GM23248 (cell line): ENCODE measurements around the gene ABCG2.

Experiments used
- EZH2 ChIP-seq: fragments of 200-600 bp; sonication (generic); IDR thresholded peaks from 2 replicates; pipeline ENCODE4 v1.6.1; 2018; ENCODE audit warnings: antibody characterized with exemption, mild to moderate bottlenecking; ENCODE audit not compliant: insufficient read depth, poor library complexity, severe bottlenecking
- EZH2phosphoT487 ChIP-seq: fragments of 200-600 bp; sonication (generic); IDR thresholded peaks from 2 replicates; pipeline ENCODE4 v1.6.1; 2018; ENCODE audit warnings: antibody characterized with exemption, moderate library complexity, mild to moderate bottlenecking, low read depth; ENCODE audit not compliant: insufficient read depth

- no peak for TF ChIP-seq EZH2
- no peak for TF ChIP-seq EZH2phosphoT487
These were observed 49.7 kb downstream of the ABCG2 start for GRCh38 chr4:88108747-88109122.
